Choroid plexus epithelial cell (primary cell): ENCODE results near the gene NFKB1.

Source experiments
- DNase-seq: peaks from one replicate; pipeline ENCODE4 v3.0.0-alpha.2; 2010; ENCODE audit warnings: low read depth
- H3K4me3 ChIP-seq: 2 replicates; pipeline ENCODE4 v1.5.1; 2011; ENCODE audit warnings: low read depth, mild to moderate bottlenecking, control low read depth, low read length, moderate library complexity
- TF ChIP-seq, protein P1 (sequence below): conservative IDR thresholded peaks from 2 replicates; pipeline ENCODE4 v1.5.1; 2011; ENCODE audit warnings: low read depth, mild to moderate bottlenecking, control low read depth, inconsistent platforms, low read length, moderate library complexity

The NFKB1 gene

DNA sequence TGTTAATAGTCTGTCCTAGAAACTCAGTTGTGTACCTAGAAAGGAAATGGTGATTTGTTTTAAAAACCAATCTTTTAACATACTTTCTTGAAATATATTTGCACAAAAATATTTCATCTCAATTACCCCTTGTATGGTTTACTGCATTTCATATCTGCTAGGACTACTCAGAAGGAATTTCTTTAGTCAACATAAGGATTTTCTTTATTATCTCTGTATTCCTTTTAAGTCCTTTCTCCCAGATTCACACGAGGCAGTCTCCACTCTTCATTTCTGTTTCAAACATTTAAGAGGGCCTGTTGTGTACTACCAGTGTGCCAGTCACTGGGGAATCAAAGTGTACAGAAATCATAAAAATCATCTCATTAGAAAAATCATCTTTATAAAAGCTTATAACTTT lies 28.8 kb downstream of the NFKB1 start:
- TF ChIP-seq, protein P1, sequence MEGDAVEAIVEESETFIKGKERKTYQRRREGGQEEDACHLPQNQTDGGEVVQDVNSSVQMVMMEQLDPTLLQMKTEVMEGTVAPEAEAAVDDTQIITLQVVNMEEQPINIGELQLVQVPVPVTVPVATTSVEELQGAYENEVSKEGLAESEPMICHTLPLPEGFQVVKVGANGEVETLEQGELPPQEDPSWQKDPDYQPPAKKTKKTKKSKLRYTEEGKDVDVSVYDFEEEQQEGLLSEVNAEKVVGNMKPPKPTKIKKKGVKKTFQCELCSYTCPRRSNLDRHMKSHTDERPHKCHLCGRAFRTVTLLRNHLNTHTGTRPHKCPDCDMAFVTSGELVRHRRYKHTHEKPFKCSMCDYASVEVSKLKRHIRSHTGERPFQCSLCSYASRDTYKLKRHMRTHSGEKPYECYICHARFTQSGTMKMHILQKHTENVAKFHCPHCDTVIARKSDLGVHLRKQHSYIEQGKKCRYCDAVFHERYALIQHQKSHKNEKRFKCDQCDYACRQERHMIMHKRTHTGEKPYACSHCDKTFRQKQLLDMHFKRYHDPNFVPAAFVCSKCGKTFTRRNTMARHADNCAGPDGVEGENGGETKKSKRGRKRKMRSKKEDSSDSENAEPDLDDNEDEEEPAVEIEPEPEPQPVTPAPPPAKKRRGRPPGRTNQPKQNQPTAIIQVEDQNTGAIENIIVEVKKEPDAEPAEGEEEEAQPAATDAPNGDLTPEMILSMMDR = no peak
- no peak overlapping the region for H3K4me3 ChIP-seq
- DNase-seq = no peak

DNA sequence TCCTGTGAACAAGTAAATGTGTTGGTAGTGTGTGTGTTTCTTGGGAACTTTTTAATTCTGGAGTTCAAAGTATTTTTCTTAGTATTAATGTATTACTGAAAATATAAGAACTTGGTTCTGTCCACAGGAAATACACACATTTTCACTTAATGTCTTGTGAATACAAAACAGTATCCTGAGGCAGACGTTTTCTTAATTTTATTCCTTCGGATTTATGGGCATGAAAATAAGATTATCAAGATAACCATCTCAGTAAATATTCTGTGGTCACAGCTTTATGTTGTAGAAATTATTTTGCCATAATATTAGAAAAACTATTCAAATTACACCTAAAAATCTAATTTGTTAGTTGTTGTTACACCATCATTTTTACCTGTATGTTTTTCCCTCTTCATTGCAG lies 29.8 kb downstream of the NFKB1 start:
- no peak overlapping the region for H3K4me3 ChIP-seq
- no peak for DNase-seq
- TF ChIP-seq, protein P1 = no peak

DNA sequence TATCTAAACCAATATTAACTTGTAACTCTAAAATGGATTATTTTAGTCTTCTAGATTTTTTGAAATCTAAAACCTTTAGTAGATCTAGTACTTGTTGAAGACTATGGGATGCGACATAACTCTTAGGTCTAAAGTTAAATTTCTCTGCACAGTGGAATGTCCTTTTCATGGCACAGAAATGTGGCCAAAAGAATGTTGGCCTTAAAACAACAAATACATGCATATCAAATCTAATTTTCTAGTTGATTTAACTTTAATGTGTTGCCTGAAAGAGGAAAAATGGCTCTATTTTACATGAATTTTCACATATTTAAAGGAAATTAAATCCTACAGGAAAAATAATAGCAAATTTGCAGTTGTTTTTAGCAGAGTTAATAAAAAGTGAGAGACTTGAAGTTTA lies 30.3 kb downstream of the NFKB1 start:
- H3K4me3 ChIP-seq = no peak overlapping the region
- TF ChIP-seq, protein P1 = no peak
- peak; percentile 59 for DNase-seq

DNA sequence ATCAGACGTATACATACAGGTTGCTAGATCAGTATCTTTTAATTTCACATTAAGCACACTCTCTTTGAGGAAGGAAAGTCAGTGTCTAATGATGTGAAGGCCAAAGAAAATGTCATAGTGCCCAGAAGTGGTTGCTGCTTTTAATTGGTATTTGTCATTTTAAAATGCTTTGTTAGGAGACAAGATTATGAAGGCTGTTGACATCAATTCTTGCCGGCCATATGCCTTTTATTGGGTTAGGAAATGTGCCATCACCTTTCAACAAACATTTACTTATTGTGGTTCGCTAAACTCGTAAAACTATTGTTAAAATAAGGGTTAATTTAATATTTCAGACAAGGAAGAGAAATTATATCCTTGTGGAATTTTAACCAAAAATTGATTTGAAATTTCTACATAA lies 32.2 kb downstream of the NFKB1 start:
- TF ChIP-seq, protein P1 = no peak
- no peak overlapping the region for H3K4me3 ChIP-seq
- no peak for DNase-seq

DNA sequence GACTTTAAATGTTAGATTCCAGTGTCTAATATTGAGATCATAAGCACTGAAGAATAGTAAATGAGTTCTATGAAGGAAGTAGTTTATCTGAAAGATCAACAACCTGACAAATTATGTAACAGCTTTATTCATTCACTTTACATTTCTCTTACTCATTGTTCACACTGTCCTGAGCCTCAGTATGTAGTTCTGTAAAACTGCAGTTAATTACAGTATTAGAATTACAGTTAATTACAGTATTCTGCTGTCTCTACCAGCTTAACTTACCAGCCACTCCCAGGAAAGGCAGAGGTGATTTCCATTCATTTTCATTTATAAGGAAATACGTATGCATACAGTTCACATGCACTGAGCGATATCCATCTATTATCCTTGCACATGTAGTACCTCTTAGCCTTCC lies 32.7 kb downstream of the NFKB1 start:
- no peak for DNase-seq
- TF ChIP-seq, protein P1 = no peak
- H3K4me3 ChIP-seq = no peak overlapping the region

DNA sequence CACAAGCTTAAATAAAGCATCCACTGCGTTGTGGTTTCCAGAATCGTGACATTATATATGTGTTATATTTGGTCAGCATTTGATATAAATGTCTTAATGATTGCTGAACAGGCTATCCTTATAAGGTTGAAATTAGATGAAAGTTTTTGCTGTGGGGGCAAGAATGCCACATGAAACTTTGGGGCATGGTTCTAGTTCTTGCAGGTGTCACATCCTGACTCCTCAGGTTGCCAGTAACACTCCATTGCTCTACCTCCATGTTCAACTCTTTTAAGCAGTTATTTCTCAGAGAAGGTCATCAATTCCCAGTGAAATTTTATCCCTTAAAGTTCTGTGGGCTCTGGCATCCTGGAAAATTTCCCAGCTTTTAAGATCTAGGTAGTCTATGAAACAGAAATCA lies 33.7 kb downstream of the NFKB1 start:
- no peak overlapping the region for H3K4me3 ChIP-seq
- TF ChIP-seq, protein P1 = no peak
- no peak for DNase-seq

DNA sequence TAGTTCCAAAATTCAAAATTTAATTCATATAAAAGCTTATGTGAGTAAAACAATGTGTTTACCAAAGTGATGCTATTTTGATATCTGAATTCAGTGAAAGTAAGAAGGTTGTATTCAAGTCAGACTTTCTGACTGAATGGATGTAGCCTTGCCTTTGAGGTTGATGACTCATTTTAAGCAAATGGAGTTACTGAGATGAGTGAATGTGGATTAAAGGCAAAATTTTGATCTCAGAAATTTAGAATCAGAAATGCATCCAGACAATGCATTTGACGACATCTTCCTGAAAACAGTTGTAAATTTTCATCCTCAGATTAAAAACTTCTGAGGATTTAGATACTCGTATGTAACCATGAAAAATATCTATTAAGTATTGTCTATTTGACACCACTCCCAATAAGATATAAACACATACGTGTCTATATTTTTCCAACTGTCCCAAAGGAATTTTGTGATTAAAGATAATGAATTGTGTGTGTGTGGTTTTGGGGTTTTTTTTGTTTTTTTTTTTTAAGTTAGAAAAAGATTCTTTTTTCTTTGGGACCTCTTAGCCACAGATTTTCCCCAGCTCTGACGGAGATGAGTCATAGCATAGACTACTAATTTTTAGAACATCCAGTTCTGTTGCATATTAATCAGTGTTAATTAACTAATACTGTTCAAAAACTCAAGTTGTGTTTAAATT lies 34.4 kb downstream of the NFKB1 start:
- TF ChIP-seq, protein P1 = no peak
- DNase-seq = peak; percentile 77
- H3K4me3 ChIP-seq = no peak overlapping the region
